ENCODE results near the gene C1orf105. TPM values are rescaled to one million over a fixed set of nuclear protein-coding genes. Genes with fewer than 3 reads are reported as not detected.

C1orf105 gene
- total and polyA plus RNA-seq, 10 of the 15 experiments (the other 5 are each of a cell fraction or from before 2014, with no cell fraction given) = not detected

DNA sequence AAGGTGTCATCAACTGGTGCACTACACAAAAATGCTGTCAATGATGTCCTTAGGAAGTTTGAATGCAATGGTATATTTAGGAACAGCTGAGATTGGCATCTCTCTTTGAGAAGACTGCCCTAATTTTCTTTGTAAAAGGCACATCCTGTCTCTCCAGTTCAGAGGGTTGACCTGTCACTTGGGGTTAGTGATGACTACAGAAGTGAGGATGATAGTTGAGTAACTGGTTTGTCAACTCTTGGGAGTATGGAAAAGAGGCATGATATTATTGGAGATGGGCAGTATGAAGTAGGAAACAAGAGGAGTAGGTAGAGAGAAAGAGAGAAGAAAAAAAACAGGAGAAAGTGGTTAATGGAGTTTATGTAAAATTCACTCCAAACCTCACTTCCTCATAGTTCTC, 63.8 kb downstream of the C1orf105 start:
- CTCF ChIA-PET = no interaction called here
- ATAC-seq (no peak), FAIRE-seq (no peak), DNase-seq (ENCODE audit: low read depth, low spot score) (no peak)
- Histone ChIP-seq H3K9me3 (replicated peaks; ENCODE audit: control insufficient read depth, insufficient read depth, low read length) (no peaks in the 10 kb centered on the region), H3K36me3 (ENCODE audit: control insufficient read depth in 2 of 2, insufficient read depth in 2 of 2, low read length in 1 of 2) (no peaks in the 10 kb centered on the region), H3K4me1 (ENCODE audit: control insufficient read depth, insufficient read depth, low read length) (no peaks in the 10 kb centered on the region), H3K4me3 (no peak overlapping the region), H3K27me3 (replicated peaks in 1 of 2; ENCODE audit: control insufficient read depth in 2 of 2, insufficient read depth in 2 of 2, low read length in 1 of 2) (no peaks in the 10 kb centered on the region), H3K4me2 (ENCODE audit: control insufficient read depth, insufficient read depth) (no peak overlapping the region), H3K79me2 (ENCODE audit: control insufficient read depth, insufficient read depth, low read length) (no peaks in the 10 kb centered on the region), H3K27ac (ENCODE audit: control insufficient read depth, insufficient read depth) (no peak overlapping the region), H2AFZ (ENCODE audit: control insufficient read depth, low read depth, low read length) (no peak overlapping the region), H4K20me1 (ENCODE audit: control insufficient read depth, insufficient read depth) (no peaks in the 10 kb centered on the region), H3K9ac (ENCODE audit: control insufficient read depth, insufficient read depth, low read length) (no peak overlapping the region)
- RAD21 ChIA-PET (ENCODE audit: unreplicated experiment) = no interaction called here
- in situ Hi-C loops (cut with MboI) (no loop called here), intact Hi-C loops (cut with micrococcal nuclease; ENCODE audit: unreplicated experiment) (no loop called here)
- POLR2A ChIA-PET = no interaction called here
- no peak for TF ChIP-seq SMAD5 (IDR thresholded peaks at IDR 0.05; ENCODE audit: low read depth)
- TF ChIP-seq, protein P1, sequence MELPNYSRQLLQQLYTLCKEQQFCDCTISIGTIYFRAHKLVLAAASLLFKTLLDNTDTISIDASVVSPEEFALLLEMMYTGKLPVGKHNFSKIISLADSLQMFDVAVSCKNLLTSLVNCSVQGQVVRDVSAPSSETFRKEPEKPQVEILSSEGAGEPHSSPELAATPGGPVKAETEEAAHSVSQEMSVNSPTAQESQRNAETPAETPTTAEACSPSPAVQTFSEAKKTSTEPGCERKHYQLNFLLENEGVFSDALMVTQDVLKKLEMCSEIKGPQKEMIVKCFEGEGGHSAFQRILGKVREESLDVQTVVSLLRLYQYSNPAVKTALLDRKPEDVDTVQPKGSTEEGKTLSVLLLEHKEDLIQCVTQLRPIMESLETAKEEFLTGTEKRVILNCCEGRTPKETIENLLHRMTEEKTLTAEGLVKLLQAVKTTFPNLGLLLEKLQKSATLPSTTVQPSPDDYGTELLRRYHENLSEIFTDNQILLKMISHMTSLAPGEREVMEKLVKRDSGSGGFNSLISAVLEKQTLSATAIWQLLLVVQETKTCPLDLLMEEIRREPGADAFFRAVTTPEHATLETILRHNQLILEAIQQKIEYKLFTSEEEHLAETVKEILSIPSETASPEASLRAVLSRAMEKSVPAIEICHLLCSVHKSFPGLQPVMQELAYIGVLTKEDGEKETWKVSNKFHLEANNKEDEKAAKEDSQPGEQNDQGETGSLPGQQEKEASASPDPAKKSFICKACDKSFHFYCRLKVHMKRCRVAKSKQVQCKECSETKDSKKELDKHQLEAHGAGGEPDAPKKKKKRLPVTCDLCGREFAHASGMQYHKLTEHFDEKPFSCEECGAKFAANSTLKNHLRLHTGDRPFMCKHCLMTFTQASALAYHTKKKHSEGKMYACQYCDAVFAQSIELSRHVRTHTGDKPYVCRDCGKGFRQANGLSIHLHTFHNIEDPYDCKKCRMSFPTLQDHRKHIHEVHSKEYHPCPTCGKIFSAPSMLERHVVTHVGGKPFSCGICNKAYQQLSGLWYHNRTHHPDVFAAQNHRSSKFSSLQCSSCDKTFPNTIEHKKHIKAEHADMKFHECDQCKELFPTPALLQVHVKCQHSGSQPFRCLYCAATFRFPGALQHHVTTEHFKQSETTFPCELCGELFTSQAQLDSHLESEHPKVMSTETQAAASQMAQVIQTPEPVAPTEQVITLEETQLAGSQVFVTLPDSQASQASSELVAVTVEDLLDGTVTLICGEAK (IDR thresholded peaks at IDR 0.05; ENCODE audit: borderline replicate concordance) = no peak
- no peak for TF ChIP-seq STAT3 (IDR thresholded peaks at IDR 0.05; ENCODE audit: low read depth, low read length)
- TF ChIP-seq, protein P2, sequence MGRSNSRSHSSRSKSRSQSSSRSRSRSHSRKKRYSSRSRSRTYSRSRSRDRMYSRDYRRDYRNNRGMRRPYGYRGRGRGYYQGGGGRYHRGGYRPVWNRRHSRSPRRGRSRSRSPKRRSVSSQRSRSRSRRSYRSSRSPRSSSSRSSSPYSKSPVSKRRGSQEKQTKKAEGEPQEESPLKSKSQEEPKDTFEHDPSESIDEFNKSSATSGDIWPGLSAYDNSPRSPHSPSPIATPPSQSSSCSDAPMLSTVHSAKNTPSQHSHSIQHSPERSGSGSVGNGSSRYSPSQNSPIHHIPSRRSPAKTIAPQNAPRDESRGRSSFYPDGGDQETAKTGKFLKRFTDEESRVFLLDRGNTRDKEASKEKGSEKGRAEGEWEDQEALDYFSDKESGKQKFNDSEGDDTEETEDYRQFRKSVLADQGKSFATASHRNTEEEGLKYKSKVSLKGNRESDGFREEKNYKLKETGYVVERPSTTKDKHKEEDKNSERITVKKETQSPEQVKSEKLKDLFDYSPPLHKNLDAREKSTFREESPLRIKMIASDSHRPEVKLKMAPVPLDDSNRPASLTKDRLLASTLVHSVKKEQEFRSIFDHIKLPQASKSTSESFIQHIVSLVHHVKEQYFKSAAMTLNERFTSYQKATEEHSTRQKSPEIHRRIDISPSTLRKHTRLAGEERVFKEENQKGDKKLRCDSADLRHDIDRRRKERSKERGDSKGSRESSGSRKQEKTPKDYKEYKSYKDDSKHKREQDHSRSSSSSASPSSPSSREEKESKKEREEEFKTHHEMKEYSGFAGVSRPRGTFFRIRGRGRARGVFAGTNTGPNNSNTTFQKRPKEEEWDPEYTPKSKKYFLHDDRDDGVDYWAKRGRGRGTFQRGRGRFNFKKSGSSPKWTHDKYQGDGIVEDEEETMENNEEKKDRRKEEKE (IDR thresholded peaks at IDR 0.05) = no peak
- no peak for TF ChIP-seq YBX1 (IDR thresholded peaks at IDR 0.05)
- TF ChIP-seq, protein P3, sequence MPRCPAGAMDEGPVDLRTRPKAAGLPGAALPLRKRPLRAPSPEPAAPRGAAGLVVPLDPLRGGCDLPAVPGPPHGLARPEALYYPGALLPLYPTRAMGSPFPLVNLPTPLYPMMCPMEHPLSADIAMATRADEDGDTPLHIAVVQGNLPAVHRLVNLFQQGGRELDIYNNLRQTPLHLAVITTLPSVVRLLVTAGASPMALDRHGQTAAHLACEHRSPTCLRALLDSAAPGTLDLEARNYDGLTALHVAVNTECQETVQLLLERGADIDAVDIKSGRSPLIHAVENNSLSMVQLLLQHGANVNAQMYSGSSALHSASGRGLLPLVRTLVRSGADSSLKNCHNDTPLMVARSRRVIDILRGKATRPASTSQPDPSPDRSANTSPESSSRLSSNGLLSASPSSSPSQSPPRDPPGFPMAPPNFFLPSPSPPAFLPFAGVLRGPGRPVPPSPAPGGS (IDR thresholded peaks at IDR 0.05; ENCODE audit: borderline replicate concordance, insufficient read depth, low read depth, low read length, poor library complexity, severe bottlenecking) = no peak
- TF ChIP-seq, protein P4, sequence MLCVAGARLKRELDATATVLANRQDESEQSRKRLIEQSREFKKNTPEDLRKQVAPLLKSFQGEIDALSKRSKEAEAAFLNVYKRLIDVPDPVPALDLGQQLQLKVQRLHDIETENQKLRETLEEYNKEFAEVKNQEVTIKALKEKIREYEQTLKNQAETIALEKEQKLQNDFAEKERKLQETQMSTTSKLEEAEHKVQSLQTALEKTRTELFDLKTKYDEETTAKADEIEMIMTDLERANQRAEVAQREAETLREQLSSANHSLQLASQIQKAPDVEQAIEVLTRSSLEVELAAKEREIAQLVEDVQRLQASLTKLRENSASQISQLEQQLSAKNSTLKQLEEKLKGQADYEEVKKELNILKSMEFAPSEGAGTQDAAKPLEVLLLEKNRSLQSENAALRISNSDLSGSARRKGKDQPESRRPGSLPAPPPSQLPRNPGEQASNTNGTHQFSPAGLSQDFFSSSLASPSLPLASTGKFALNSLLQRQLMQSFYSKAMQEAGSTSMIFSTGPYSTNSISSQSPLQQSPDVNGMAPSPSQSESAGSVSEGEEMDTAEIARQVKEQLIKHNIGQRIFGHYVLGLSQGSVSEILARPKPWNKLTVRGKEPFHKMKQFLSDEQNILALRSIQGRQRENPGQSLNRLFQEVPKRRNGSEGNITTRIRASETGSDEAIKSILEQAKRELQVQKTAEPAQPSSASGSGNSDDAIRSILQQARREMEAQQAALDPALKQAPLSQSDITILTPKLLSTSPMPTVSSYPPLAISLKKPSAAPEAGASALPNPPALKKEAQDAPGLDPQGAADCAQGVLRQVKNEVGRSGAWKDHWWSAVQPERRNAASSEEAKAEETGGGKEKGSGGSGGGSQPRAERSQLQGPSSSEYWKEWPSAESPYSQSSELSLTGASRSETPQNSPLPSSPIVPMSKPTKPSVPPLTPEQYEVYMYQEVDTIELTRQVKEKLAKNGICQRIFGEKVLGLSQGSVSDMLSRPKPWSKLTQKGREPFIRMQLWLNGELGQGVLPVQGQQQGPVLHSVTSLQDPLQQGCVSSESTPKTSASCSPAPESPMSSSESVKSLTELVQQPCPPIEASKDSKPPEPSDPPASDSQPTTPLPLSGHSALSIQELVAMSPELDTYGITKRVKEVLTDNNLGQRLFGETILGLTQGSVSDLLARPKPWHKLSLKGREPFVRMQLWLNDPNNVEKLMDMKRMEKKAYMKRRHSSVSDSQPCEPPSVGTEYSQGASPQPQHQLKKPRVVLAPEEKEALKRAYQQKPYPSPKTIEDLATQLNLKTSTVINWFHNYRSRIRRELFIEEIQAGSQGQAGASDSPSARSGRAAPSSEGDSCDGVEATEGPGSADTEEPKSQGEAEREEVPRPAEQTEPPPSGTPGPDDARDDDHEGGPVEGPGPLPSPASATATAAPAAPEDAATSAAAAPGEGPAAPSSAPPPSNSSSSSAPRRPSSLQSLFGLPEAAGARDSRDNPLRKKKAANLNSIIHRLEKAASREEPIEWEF (IDR thresholded peaks at IDR 0.05; ENCODE audit: insufficient replicate concordance, low read depth, low read length) = no peak
- no peak for TF ChIP-seq TCF12 (IDR thresholded peaks at IDR 0.05; ENCODE audit: low read depth, low read length)
- no peak for TF ChIP-seq ESRRA (IDR thresholded peaks at IDR 0.05; ENCODE audit: low read length)
- TF ChIP-seq SP1 (IDR thresholded peaks at IDR 0.05; ENCODE audit: low read depth, low read length) = no peak
- TF ChIP-seq RAD21 (IDR thresholded peaks at IDR 0.05; ENCODE audit: insufficient read depth, low read depth, low read length) = no peak
- SMC1A ChIA-PET (ENCODE audit: uncharacterized antibody, unreplicated experiment) = interaction anchor here (1.2 kb wide), 1 partner anchor 9 kb away, joined by 3 read pairs; no protein-coding TSS in a partner anchor
- BruUV-seq (replicated peaks) = no TSS peak

Data from GM12878 (cell line).